ENCODE measurements around the gene CSGALNACT2. TPM values are rescaled to one million over a fixed set of nuclear protein-coding genes. Genes with fewer than 3 reads are reported as not detected.

The CSGALNACT2 gene
- total RNA-seq, 1 experiment from 2014 or later, result 5.1 TPM

- no peak for TF ChIP-seq ZNF512 (CRISPR knock-in tag; IDR thresholded peaks at IDR 0.05; ENCODE audit: borderline replicate concordance)
- no peak for TF ChIP-seq GABPB1 (CRISPR knock-in tag; IDR thresholded peaks at IDR 0.05)
- no peak for TF ChIP-seq TEAD4 (CRISPR knock-in tag; IDR thresholded peaks at IDR 0.05)
- TF ChIP-seq PRRX2 (CRISPR knock-in tag; IDR thresholded peaks at IDR 0.05), result no peak
- no peak for TF ChIP-seq ATF3 (CRISPR knock-in tag; conservative IDR thresholded peaks at IDR 0.05)
- no peak for TF ChIP-seq ZNF671 (CRISPR knock-in tag; IDR thresholded peaks at IDR 0.05)
- no peak for TF ChIP-seq IRF2 (CRISPR knock-in tag; IDR thresholded peaks at IDR 0.05; ENCODE audit: borderline replicate concordance, low read depth)
- no peak for TF ChIP-seq MXD4 (CRISPR knock-in tag; IDR thresholded peaks at IDR 0.05; ENCODE audit: borderline replicate concordance)
- TF ChIP-seq ESRRA (CRISPR knock-in tag; IDR thresholded peaks at IDR 0.05; ENCODE audit: borderline replicate concordance), result no peak
- TF ChIP-seq CREM (CRISPR knock-in tag; IDR thresholded peaks at IDR 0.05), result no peak
- TF ChIP-seq MAX (CRISPR knock-in tag; IDR thresholded peaks at IDR 0.05), result no peak
- TF ChIP-seq ZNF423 (CRISPR knock-in tag; IDR thresholded peaks at IDR 0.05), result no peak
These were observed 49.0 kb downstream of the CSGALNACT2 start (continued) for GRCh38 chr10:43187213-43187612.

- Mint-ChIP-seq H3K27ac (no peak overlapping the region), H3K27me3 (ENCODE audit: low read depth) (no peaks in the 10 kb centered on the region), H3K4me1 (no peaks in the 10 kb centered on the region), H3K36me3 (peaks cover 5% of the 10 kb centered on the region), H3K4me3 (no peak overlapping the region), H3K9me3 (peaks cover 6% of the 10 kb centered on the region; the same call in 1 of the 2 replicates)
- TF ChIP-seq PRRX2 (CRISPR knock-in tag; IDR thresholded peaks at IDR 0.05) (no peak), ZNF263 (CRISPR knock-in tag; IDR thresholded peaks at IDR 0.05; ENCODE audit: low read depth) (no peak), FOXK1 (CRISPR knock-in tag; IDR thresholded peaks at IDR 0.05) (no peak), CTCF (IDR thresholded peaks at IDR 0.05) (no peak), SP1 (CRISPR knock-in tag; conservative IDR thresholded peaks at IDR 0.05) (no peak), ZNF396 (CRISPR knock-in tag; IDR thresholded peaks at IDR 0.05; ENCODE audit: borderline replicate concordance) (no peak), TEAD4 (CRISPR knock-in tag; IDR thresholded peaks at IDR 0.05) (no peak), GRHL2 (CRISPR knock-in tag; IDR thresholded peaks at IDR 0.05; ENCODE audit: insufficient replicate concordance, severe bottlenecking) (no peak), SMAD4 (CRISPR knock-in tag; IDR thresholded peaks at IDR 0.05) (no peak), NR3C1 (CRISPR knock-in tag; conservative IDR thresholded peaks at IDR 0.05; ENCODE audit: low read depth) (no peak), ZNF121 (CRISPR knock-in tag; IDR thresholded peaks at IDR 0.05) (no peak), ZSCAN18 (CRISPR knock-in tag; IDR thresholded peaks at IDR 0.05) (no peak), GABPB1 (CRISPR knock-in tag; IDR thresholded peaks at IDR 0.05) (no peak), ZNF512 (CRISPR knock-in tag; IDR thresholded peaks at IDR 0.05; ENCODE audit: borderline replicate concordance) (no peak), FOXJ3 (CRISPR knock-in tag; IDR thresholded peaks at IDR 0.05; ENCODE audit: borderline replicate concordance) (no peak), FOXP4 (CRISPR knock-in tag; IDR thresholded peaks at IDR 0.05) (no peak), ESRRA (CRISPR knock-in tag; IDR thresholded peaks at IDR 0.05; ENCODE audit: borderline replicate concordance) (no peak)
- CTCF ChIA-PET, result interaction anchor here (1.5 kb wide), 1 partner anchor 14 kb away, joined by 10 read pairs; no protein-coding TSS in a partner anchor
- DNase-seq (ENCODE audit: low spot score), result no peak
- no peak for ATAC-seq
- POLR2A ChIA-PET, result no interaction called here
These were observed 50.5 kb downstream of the CSGALNACT2 start for GRCh38 chr10:43188702-43189101.
